Measurements from ENCODE around the gene ICAM2. TPM values are rescaled to one million over a fixed set of nuclear protein-coding genes. Genes with fewer than 3 reads are reported as not detected.

Gene ICAM2
- total RNA-seq, 1 donor: 6.5 TPM

DNA sequence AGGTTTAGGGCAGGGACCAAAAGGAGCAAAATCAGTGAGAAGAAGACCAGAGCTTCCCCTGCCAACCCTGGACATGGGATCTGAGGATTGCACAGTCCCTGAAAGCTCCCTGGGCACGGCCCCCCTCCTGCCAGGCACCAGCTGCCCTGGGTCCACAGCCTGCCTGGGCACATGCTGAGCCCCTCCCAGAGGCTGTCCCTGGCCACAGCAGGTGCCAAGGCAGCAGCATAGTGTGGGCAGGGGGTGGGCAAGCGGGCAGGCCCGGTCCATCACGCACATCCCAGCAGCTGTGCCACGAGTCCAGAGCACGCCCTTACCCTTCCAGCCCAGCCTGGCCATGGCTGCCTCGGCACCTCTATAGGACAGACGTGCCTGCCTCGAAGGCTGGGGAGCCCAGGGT lies 60.4 kb downstream of the ICAM2 start:
- H3K4me1 ChIP-seq (ENCODE audit: insufficient read depth, low read length): no peaks in the 10 kb centered on the region
- no peaks in the 10 kb centered on the region for H3K36me3 ChIP-seq (ENCODE audit: insufficient read depth, low read length)
- no peak overlapping the region for H3K4me3 ChIP-seq (ENCODE audit: insufficient read depth, low read length)
- H3K27ac ChIP-seq (ENCODE audit: low read depth, low read length): no peak overlapping the region
- H2AFZ ChIP-seq (ENCODE audit: low read length): no peak overlapping the region
- H3K9me3 ChIP-seq (ENCODE audit: low read depth, low read length): no peaks in the 10 kb centered on the region
- TF ChIP-seq, protein P1, sequence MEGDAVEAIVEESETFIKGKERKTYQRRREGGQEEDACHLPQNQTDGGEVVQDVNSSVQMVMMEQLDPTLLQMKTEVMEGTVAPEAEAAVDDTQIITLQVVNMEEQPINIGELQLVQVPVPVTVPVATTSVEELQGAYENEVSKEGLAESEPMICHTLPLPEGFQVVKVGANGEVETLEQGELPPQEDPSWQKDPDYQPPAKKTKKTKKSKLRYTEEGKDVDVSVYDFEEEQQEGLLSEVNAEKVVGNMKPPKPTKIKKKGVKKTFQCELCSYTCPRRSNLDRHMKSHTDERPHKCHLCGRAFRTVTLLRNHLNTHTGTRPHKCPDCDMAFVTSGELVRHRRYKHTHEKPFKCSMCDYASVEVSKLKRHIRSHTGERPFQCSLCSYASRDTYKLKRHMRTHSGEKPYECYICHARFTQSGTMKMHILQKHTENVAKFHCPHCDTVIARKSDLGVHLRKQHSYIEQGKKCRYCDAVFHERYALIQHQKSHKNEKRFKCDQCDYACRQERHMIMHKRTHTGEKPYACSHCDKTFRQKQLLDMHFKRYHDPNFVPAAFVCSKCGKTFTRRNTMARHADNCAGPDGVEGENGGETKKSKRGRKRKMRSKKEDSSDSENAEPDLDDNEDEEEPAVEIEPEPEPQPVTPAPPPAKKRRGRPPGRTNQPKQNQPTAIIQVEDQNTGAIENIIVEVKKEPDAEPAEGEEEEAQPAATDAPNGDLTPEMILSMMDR (IDR thresholded peaks at IDR 0.05; ENCODE audit: extremely low read depth, low read depth, low read length): no peak
- no peaks in the 10 kb centered on the region for H3K27me3 ChIP-seq (ENCODE audit: insufficient read depth, low read length)
- no peak overlapping the region for H3K4me2 ChIP-seq (ENCODE audit: insufficient read depth, low read length)
- no peaks in the 10 kb centered on the region for H3K79me2 ChIP-seq (ENCODE audit: insufficient read depth, low read length)
- peak; percentile 51 for DNase-seq (ENCODE audit: insufficient read length, low spot score, missing footprints)
- no peaks in the 10 kb centered on the region for H4K20me1 ChIP-seq (ENCODE audit: insufficient read depth, low read length)

GRCh38 chr17:63956296-63956920 lies 64.0 kb downstream of the ICAM2 start:
- H3K27me3 ChIP-seq (ENCODE audit: insufficient read depth, low read length): peaks cover 3% of the 10 kb centered on the region
- no peaks in the 10 kb centered on the region for H3K4me1 ChIP-seq (ENCODE audit: insufficient read depth, low read length)
- DNase-seq (ENCODE audit: insufficient read length, low spot score, missing footprints): peak; percentile 94
- TF ChIP-seq, protein P1 (IDR thresholded peaks at IDR 0.05; ENCODE audit: extremely low read depth, low read depth, low read length): no peak
- no peak overlapping the region for H3K27ac ChIP-seq (ENCODE audit: low read depth, low read length)
- H3K36me3 ChIP-seq (ENCODE audit: insufficient read depth, low read length): no peaks in the 10 kb centered on the region
- H2AFZ ChIP-seq (ENCODE audit: low read length): no peak overlapping the region
- H4K20me1 ChIP-seq (ENCODE audit: insufficient read depth, low read length): no peaks in the 10 kb centered on the region
- no peaks in the 10 kb centered on the region for H3K79me2 ChIP-seq (ENCODE audit: insufficient read depth, low read length)
- H3K4me3 ChIP-seq (ENCODE audit: insufficient read depth, low read length): no peak overlapping the region
- H3K4me2 ChIP-seq (ENCODE audit: insufficient read depth, low read length): no peak overlapping the region
- H3K9me3 ChIP-seq (ENCODE audit: low read depth, low read length): no peaks in the 10 kb centered on the region

GRCh38 chr17:63955791-63956190 lies 64.6 kb downstream of the ICAM2 start:
- H3K79me2 ChIP-seq (ENCODE audit: insufficient read depth, low read length): no peaks in the 10 kb centered on the region
- H3K27ac ChIP-seq (ENCODE audit: low read depth, low read length): no peak overlapping the region
- H3K4me2 ChIP-seq (ENCODE audit: insufficient read depth, low read length): no peak overlapping the region
- TF ChIP-seq, protein P1 (IDR thresholded peaks at IDR 0.05; ENCODE audit: extremely low read depth, low read depth, low read length): no peak
- no peak overlapping the region for H2AFZ ChIP-seq (ENCODE audit: low read length)
- DNase-seq (ENCODE audit: insufficient read length, low spot score, missing footprints): no peak
- no peaks in the 10 kb centered on the region for H4K20me1 ChIP-seq (ENCODE audit: insufficient read depth, low read length)
- no peaks in the 10 kb centered on the region for H3K36me3 ChIP-seq (ENCODE audit: insufficient read depth, low read length)
- H3K27me3 ChIP-seq (ENCODE audit: insufficient read depth, low read length): peaks cover 3% of the 10 kb centered on the region
- no peak overlapping the region for H3K4me3 ChIP-seq (ENCODE audit: insufficient read depth, low read length)
- no peaks in the 10 kb centered on the region for H3K9me3 ChIP-seq (ENCODE audit: low read depth, low read length)
- no peaks in the 10 kb centered on the region for H3K4me1 ChIP-seq (ENCODE audit: insufficient read depth, low read length)

DNA sequence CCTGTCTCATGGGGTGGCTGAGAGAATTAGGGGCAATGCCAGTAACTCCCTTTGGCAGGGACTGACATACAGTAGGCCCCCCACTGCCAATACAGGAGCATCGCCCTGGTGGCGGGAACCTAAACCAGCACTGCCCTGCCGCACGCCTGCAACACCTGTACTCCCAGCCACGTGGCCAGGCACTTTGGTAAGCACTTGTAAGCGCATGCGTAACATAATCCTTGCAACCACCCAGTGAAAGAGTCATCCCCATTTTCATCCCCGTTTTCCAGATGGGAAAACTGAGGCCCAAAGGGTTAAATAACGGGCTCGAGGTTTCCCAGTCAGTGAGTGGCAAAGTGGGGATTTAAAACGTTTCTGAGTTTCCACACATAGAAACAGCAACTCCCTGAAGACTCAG lies 65.2 kb downstream of the ICAM2 start:
- H3K36me3 ChIP-seq (ENCODE audit: insufficient read depth, low read length): no peaks in the 10 kb centered on the region
- peaks cover 3% of the 10 kb centered on the region for H3K27me3 ChIP-seq (ENCODE audit: insufficient read depth, low read length)
- H3K9me3 ChIP-seq (ENCODE audit: low read depth, low read length): no peaks in the 10 kb centered on the region
- no peak for DNase-seq (ENCODE audit: insufficient read length, low spot score, missing footprints)
- H4K20me1 ChIP-seq (ENCODE audit: insufficient read depth, low read length): no peaks in the 10 kb centered on the region
- H3K4me3 ChIP-seq (ENCODE audit: insufficient read depth, low read length): no peak overlapping the region
- H2AFZ ChIP-seq (ENCODE audit: low read length): no peak overlapping the region
- H3K4me2 ChIP-seq (ENCODE audit: insufficient read depth, low read length): no peak overlapping the region
- H3K79me2 ChIP-seq (ENCODE audit: insufficient read depth, low read length): no peaks in the 10 kb centered on the region
- TF ChIP-seq, protein P1 (IDR thresholded peaks at IDR 0.05; ENCODE audit: extremely low read depth, low read depth, low read length): no peak
- no peak overlapping the region for H3K27ac ChIP-seq (ENCODE audit: low read depth, low read length)
- H3K4me1 ChIP-seq (ENCODE audit: insufficient read depth, low read length): no peaks in the 10 kb centered on the region

Data from osteoblast (primary cell).